IMR-90 (cell line): Measurements from ENCODE around the gene SEMA3C.

Experiments used
- CTCF ChIP-seq: conservative IDR thresholded peaks from 2 replicates; pipeline ENCODE4 v1.5.1; 2012; ENCODE audit warnings: mild to moderate bottlenecking, low read depth, low read length, improper control_type of control experiment
- ELK1 ChIP-seq: fragments of 150-350 bp; IDR thresholded peaks from 2 replicates; pipeline ENCODE4 v1.6.1; 2016; ENCODE audit warnings: low read depth, mild to moderate bottlenecking, low read length, moderate library complexity, borderline replicate concordance
- MAFK ChIP-seq: IDR thresholded peaks from 2 replicates; pipeline ENCODE4 v1.6.1; 2012; ENCODE audit warnings: low read depth, low read length, improper control_type of control experiment
- MXI1 ChIP-seq: IDR thresholded peaks from 2 replicates; pipeline ENCODE4 v1.6.1; 2012; ENCODE audit warnings: low read depth, mild to moderate bottlenecking, low read length, moderate library complexity, borderline replicate concordance
- POLR2A ChIP-seq: IDR thresholded peaks from 2 replicates; pipeline ENCODE4 v1.6.1; 2012; ENCODE audit warnings: mild to moderate bottlenecking, low read depth, low read length
- RCOR1 ChIP-seq: IDR thresholded peaks from 2 replicates; pipeline ENCODE4 v1.6.1; 2012; ENCODE audit warnings: mild to moderate bottlenecking, low read length, improper control_type of control experiment; ENCODE audit not compliant: insufficient replicate concordance

DNA sequence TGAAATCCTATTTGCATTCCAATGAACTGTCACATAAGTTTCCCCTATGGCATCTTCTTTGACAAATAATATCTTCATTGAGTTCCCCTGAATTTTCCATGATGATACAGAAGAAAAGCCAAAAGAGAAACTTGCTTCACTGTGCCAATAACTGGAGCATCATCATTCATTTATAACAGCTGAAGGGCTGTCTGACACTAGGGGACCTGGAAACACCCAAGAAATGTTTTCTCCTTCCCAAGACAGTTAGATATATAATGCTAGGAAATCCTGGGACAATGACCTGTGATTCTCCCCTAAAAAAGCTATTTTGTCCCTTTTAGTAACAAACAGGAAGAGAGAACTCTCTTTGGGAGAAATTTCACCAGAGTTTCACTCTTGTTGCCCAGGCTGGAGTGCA, 133.6 kb downstream of the SEMA3C start:
- TF ChIP-seq CTCF (no peak), RCOR1 (no peak), MAFK (no peak), MXI1 (no peak), POLR2A (no peak), ELK1 (no peak)
